Measurements from ENCODE around the gene SGSM1.

GRCh38 chr22:24969560-24970301, 163.7 kb downstream of the SGSM1 start:
- peak; percentile 89 to 94 for TF ChIP-seq EP300 (IDR thresholded peaks at IDR 0.05; ENCODE audit: borderline replicate concordance in 1 of 2, low read depth in 1 of 2, low read length in 1 of 2)
- TF ChIP-seq NFIC (IDR thresholded peaks at IDR 0.05; ENCODE audit: borderline replicate concordance): peak; percentile 97
- no peak for TF ChIP-seq GABPA (IDR thresholded peaks at IDR 0.05; ENCODE audit: low read depth)

All from SK-N-SH (cell line).